ENCODE results near the gene UCK1.

DNA sequence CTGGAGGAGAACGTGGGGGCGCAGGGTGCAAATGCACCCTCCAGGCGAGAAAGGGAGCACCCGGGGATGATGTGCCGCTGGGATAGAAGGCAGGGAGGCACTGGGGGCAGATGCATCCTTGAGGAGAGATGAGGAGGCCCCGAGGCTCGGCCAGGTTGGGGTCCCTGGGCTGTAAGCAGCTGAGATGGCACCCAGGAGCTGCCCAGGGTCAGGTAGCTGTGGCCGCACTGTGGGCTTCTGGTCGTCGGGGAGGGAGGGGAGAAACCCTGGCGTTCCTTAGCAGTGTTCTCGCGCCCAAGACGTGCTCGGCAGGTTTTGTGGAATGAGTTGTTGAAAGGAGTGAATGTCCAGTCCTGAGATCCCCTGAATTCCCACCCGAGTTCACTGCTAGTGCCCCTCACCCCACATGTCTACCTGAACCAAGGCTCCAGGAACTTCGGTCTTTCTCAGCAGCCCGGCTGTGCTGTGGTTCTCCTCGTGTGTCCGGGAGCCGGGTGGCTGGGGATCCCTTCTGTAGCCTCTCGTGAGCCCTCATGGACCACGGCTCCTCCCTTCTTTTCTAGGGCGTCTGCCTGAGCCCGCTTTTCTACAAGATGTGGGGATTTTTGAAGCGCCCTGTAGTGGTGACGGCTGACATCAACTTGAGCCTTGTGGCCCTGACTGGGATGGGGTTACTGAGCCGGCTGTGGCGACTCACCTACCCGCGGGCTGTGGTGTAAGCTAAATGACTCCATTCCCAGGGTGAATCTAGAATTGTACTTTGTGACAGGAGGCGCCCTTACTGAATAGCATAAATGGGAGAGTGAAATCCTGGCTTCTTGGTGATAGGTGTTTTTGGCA is 27.2 kb downstream of the UCK1 start:
- TF ChIP-seq POLR2A (IDR thresholded peaks at IDR 0.05; ENCODE audit: low read depth, low read length): no peak
- no peak for TF ChIP-seq SPI1 (IDR thresholded peaks at IDR 0.05; ENCODE audit: low read depth, low read length)

Measured in GM12891 (cell line).